ENCODE measurements around the gene POC1A. TPM values are rescaled to one million over a fixed set of nuclear protein-coding genes. Genes with fewer than 3 reads are reported as not detected.

Gene POC1A
- total and polyA plus RNA-seq, 10 donors, result 1.6 to 4.4 (median 2.9) TPM

- intact Hi-C loops (cut with DNase I; ENCODE audit: low total_unique reads), result no loop called here
- Histone ChIP-seq H3K36me3 (peaks cover 0 to 27% (median 0%) of the 10 kb centered on the region in 6 donors), H3K27me3 (replicated peaks in 1 of 7) (no peaks in the 10 kb centered on the region), H3K9me3 (no peaks in the 10 kb centered on the region), H3K4me1 (peaks cover 0 to 42% (median 25%) of the 10 kb centered on the region in 6 donors), H3K4me3 (no peak overlapping the region), H3K27ac (no peak overlapping the region)
- TF ChIP-seq POLR2AphosphoS5 (IDR thresholded peaks at IDR 0.05) (no peak), CTCF (IDR thresholded peaks at IDR 0.05 in 8 of 11, conservative IDR thresholded peaks at IDR 0.05 in 3 of 11) (no peak), POLR2A (IDR thresholded peaks at IDR 0.05) (no peak)
- peak; percentile 27 for DNase-seq
- 91 to 96% (median 95%) methylated on average over 6 to 8 of the region's 8 CpGs for WGBS, 5 donors
These were observed 63.2 kb downstream of the POC1A start for GRCh38 chr3:52090933-52091468.

DNA sequence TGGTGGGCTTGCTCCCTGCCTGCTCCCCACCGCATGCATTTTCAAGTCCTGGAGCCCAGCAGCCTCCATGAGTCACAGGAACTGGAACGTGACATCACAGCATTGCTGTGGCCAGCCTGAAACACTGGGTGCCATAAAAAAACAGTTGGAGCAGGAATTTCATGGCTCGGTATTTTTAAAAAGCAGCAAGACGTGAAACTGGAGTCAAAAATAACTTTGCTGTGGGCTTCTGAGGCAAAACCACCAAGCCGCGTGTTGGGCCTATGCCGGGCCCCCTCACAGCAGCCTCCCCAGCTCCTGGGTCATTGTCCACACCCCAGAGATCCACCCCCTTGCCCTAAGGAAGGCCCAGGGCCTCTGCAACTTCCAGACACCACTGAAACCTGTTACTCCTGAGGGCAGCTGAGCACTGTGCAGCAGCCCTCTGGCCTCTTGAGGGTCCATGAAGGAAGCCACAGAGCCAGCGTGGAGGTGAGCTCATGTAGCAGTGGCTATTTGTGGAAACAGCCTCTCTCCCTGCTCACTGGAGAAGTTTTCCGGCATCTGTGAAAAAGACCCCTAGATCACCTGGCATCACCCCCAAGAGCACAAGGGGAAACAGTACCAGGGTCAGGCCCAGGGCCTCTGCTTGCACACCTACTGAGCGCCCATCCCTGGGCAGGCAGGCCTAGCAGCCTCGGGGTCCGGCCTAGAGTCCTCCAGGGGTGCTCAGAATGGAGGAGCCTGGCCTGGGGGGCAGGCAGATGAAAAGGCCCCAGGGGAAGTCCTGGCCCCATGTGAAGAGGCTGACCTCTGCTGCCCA, 63.9 kb downstream of the POC1A start:
- DNase-seq, result peak; percentile 54
- no peak for TF ChIP-seq POLR2A (IDR thresholded peaks at IDR 0.05)
- no peak for TF ChIP-seq POLR2AphosphoS5 (IDR thresholded peaks at IDR 0.05)
- no peak for TF ChIP-seq CTCF (IDR thresholded peaks at IDR 0.05 in 8 of 11, conservative IDR thresholded peaks at IDR 0.05 in 3 of 11)
- Histone ChIP-seq H3K4me3 (no peak overlapping the region), H3K27me3 (replicated peaks in 1 of 7) (no peaks in the 10 kb centered on the region), H3K27ac (no peak overlapping the region), H3K4me1 (peaks cover 0 to 42% (median 25%) of the 10 kb centered on the region in 6 donors), H3K36me3 (peaks cover 0 to 23% (median 0%) of the 10 kb centered on the region in 6 donors), H3K9me3 (no peaks in the 10 kb centered on the region)
- intact Hi-C loops (cut with DNase I; ENCODE audit: low total_unique reads), result no loop called here
- 74 to 86% (median 82%) methylated on average over 8 to 12 of the region's 12 CpGs for WGBS, 5 donors

- H3K36me3 ChIP-seq, result peaks cover 0 to 17% (median 0%) of the 10 kb centered on the region in 6 donors
- no peak overlapping the region for H3K27ac ChIP-seq
- intact Hi-C loops (cut with DNase I; ENCODE audit: low total_unique reads), result no loop called here
- TF ChIP-seq POLR2A (IDR thresholded peaks at IDR 0.05) (no peak), POLR2AphosphoS5 (IDR thresholded peaks at IDR 0.05) (no peak)
- H3K27me3 ChIP-seq (replicated peaks in 1 of 7), result no peaks in the 10 kb centered on the region
- H3K9me3 ChIP-seq, result no peaks in the 10 kb centered on the region
- WGBS, 5 donors, result 87 to 92% (median 89%) methylated on average over 1 to 4 of the region's 4 CpGs
- DNase-seq, result no peak
- H3K4me3 ChIP-seq, result no peak overlapping the region
- H3K4me1 ChIP-seq, result peaks cover 0 to 42% (median 25%) of the 10 kb centered on the region in 6 donors
These were observed 64.5 kb downstream of the POC1A start for GRCh38 chr3:52089691-52090090.

DNA sequence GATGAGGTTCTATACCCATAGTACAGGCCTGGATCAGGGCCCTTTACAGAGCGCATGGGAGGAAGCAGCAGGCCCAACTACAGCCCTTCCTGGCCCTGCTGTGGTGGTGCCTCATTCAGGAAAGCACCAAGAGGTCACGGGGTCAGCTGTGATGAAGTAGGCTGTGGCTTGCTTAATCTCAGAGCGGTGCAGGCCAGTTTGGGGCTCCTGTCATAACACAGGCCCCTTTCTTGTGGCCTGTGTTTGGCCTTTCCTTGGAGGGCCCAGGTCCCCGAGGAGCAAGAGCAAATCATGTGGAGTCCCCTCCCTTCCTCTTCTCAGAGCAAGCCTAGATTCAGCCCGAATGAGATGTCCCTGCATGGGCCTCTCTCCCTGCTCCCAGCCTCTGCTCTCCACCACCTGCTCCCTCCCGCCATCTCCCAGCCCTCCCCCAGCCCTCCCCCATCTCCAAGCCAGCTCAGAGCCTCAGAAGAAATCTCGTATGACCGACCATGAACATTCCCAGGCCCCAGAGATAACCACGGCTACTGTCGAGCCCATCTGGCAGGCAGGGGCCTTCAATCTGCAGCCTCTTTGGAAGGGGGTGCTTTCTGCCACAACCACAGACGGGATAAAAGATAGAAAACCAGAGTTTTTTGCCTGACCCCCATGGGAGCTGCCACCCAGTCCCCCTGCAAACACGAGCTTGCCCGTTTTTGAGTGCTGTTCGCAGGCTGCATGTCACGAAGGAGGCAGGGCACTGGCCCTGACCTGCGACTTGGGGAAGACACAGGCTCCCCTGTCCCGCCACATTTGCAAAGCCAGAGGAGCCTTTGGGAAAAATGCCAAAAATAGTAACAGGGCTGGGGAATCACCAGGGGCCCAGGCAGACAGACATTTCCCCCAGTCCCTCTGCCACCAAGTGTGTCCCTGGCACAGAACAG, 65.5 kb downstream of the POC1A start:
- 73 to 79% (median 75%) methylated on average over 16 to 17 of the region's 17 CpGs for WGBS, 5 donors
- H3K36me3 ChIP-seq, result peaks cover 0 to 9% (median 0%) of the 10 kb centered on the region in 6 donors
- peak; percentile 81 for DNase-seq
- H3K9me3 ChIP-seq, result no peaks in the 10 kb centered on the region
- no peaks in the 10 kb centered on the region for H3K27me3 ChIP-seq (replicated peaks in 1 of 7)
- intact Hi-C loops (cut with DNase I; ENCODE audit: low total_unique reads), result no loop called here
- no peak overlapping the region for H3K4me3 ChIP-seq
- H3K27ac ChIP-seq, result peak overlapping the region in 7 of 8 donors; percentile 29 to 59 (median 56)
- TF ChIP-seq POLR2A (IDR thresholded peaks at IDR 0.05), result no peak
- TF ChIP-seq POLR2AphosphoS5 (IDR thresholded peaks at IDR 0.05), result peak in 2 of 3 donors; percentile 47 to 57
- no peak for TF ChIP-seq CTCF (IDR thresholded peaks at IDR 0.05 in 8 of 11, conservative IDR thresholded peaks at IDR 0.05 in 3 of 11)
- H3K4me1 ChIP-seq, result peaks cover 0 to 37% (median 25%) of the 10 kb centered on the region in 6 donors
